ENCODE results near the gene AHR. TPM values are rescaled to one million over a fixed set of nuclear protein-coding genes. Genes with fewer than 3 reads are reported as not detected.

Gene AHR
- total RNA-seq (10 to 100 TPM; 40.2 to 76.4 (median 52.5) TPM), total RNA-seq (25.1 to 511 (median 133) reads per million in 29 experiments)
- total RNA-seq (2013) = 52.5 TPM

GRCh38 chr7:17298102-17298839 lies at the start of gene AHR:
Gene AHR, plus strand, starts transcription at chr7:17298652. Its CDS starts 613 bp downstream, at chr7:17299265.
- H3K36me3 Mint-ChIP-seq = no peaks in the 10 kb centered on the region
- H3K9me3 Mint-ChIP-seq = peaks cover 0 to 5% (median 0%) of the 10 kb centered on the region in 3 donors
- Histone ChIP-seq H3K4me1 (ENCODE audit: control insufficient read depth in 1 of 2, extremely low read depth in 1 of 2, insufficient read depth in 2 of 2, low read length in 2 of 2) (peaks cover 3 to 24% of the 10 kb centered on the region in 2 experiments), H3K36me3 (ENCODE audit: control insufficient read depth in 2 of 2, extremely low read depth in 1 of 2, insufficient read depth in 1 of 2, low read length in 1 of 2) (no peaks in the 10 kb centered on the region), H3K4me3 (ENCODE audit: control insufficient read depth in 1 of 2, extremely low read depth in 1 of 2, low read length in 1 of 2) (peak within 1 kb of the TSS; percentile 52 to 74), H3K9me3 (no peaks in the 10 kb centered on the region), H3K27ac (ENCODE audit: low read length) (peak within 1 kb of the TSS; percentile 75), H3K27me3 (replicated peaks in 1 of 2; ENCODE audit: control insufficient read depth in 2 of 2, extremely low read depth in 1 of 2, insufficient read depth in 2 of 2, low read length in 1 of 2) (no peaks in the 10 kb centered on the region)
- CTCF ChIA-PET = interaction anchor here in 1 of 2 donors (0.6 to 1.4 kb wide), 7 partner anchors 9 to 877 kb away, joined by 3 to 8 read pairs (median 4); partner anchors contain the start of gene CRPPA
- peak within 1 kb of the TSS; percentile 85 to 89 for H3K27ac Mint-ChIP-seq
- POLR2A ChIA-PET = interaction anchor here (0.5 to 1.8 kb wide), 16 partner anchors 10 to 315 kb away, joined by 3 to 13 read pairs (median 4); no protein-coding TSS in a partner anchor
- DNase-seq (peak; percentile 72 to 95 (median 85)), ATAC-seq (replicated peaks in 1 of 4) (peak; percentile 72 to 79 (median 75))
- 3% methylated on average over 29 of the region's 46 CpGs for WGBS (ENCODE audit: insufficient coverage)
- no peaks in the 10 kb centered on the region for H3K27me3 Mint-ChIP-seq
- peak within 1 kb of the TSS; percentile 88 to 97 (median 94) for H3K4me3 Mint-ChIP-seq
- peaks cover 27 to 30% (median 30%) of the 10 kb centered on the region in 3 donors for H3K4me1 Mint-ChIP-seq

GRCh38 chr7:17253885-17254284 lies 44.6 kb upstream of the AHR start:
- H3K9me3 ChIP-seq = no peaks in the 10 kb centered on the region
- ATAC-seq (replicated peaks in 1 of 4) (no peak), DNase-seq (no peak)
- Mint-ChIP-seq H3K27ac (no peak overlapping the region), H3K36me3 (peaks cover 17% of the 10 kb centered on the region), H3K27me3 (no peaks in the 10 kb centered on the region), H3K9me3 (peaks cover 0 to 3% (median 0%) of the 10 kb centered on the region in 3 donors), H3K4me3 (no peak overlapping the region), H3K4me1 (peaks cover 2 to 9% (median 8%) of the 10 kb centered on the region in 3 donors)
- H3K4me1 ChIP-seq (ENCODE audit: control insufficient read depth in 1 of 2, extremely low read depth in 1 of 2, insufficient read depth in 2 of 2, low read length in 2 of 2) = no peaks in the 10 kb centered on the region
- no peak overlapping the region for H3K27ac ChIP-seq (ENCODE audit: low read length)
- no CpG with 5 or more reads among the region's 3 CpGs for WGBS (ENCODE audit: insufficient coverage)
- no peaks in the 10 kb centered on the region for H3K36me3 ChIP-seq (ENCODE audit: control insufficient read depth in 2 of 2, extremely low read depth in 1 of 2, insufficient read depth in 1 of 2, low read length in 1 of 2)
- ChIA-PET CTCF (no interaction called here), POLR2A (no interaction called here)
- H3K27me3 ChIP-seq (replicated peaks in 1 of 2; ENCODE audit: control insufficient read depth in 2 of 2, extremely low read depth in 1 of 2, insufficient read depth in 2 of 2, low read length in 1 of 2) = no peaks in the 10 kb centered on the region
- H3K4me3 ChIP-seq (ENCODE audit: control insufficient read depth in 1 of 2, extremely low read depth in 1 of 2, low read length in 1 of 2) = no peak overlapping the region

GRCh38 chr7:17255926-17256325 lies 42.5 kb upstream of the AHR start:
- DNase-seq (no peak), ATAC-seq (replicated peaks in 1 of 4) (no peak)
- H3K36me3 Mint-ChIP-seq = peaks cover 18% of the 10 kb centered on the region
- no peaks in the 10 kb centered on the region for H3K27me3 Mint-ChIP-seq
- peaks cover 0 to 3% (median 0%) of the 10 kb centered on the region in 3 donors for H3K9me3 Mint-ChIP-seq
- H3K4me1 Mint-ChIP-seq = peaks cover 0 to 4% (median 3%) of the 10 kb centered on the region in 3 donors
- no CpG with 5 or more reads among the region's 1 CpG for WGBS (ENCODE audit: insufficient coverage)
- CTCF ChIA-PET = no interaction called here
- Histone ChIP-seq H3K9me3 (no peaks in the 10 kb centered on the region), H3K4me3 (ENCODE audit: control insufficient read depth in 1 of 2, extremely low read depth in 1 of 2, low read length in 1 of 2) (no peak overlapping the region), H3K4me1 (ENCODE audit: control insufficient read depth in 1 of 2, extremely low read depth in 1 of 2, insufficient read depth in 2 of 2, low read length in 2 of 2) (no peaks in the 10 kb centered on the region), H3K36me3 (ENCODE audit: control insufficient read depth in 2 of 2, extremely low read depth in 1 of 2, insufficient read depth in 1 of 2, low read length in 1 of 2) (no peaks in the 10 kb centered on the region), H3K27me3 (replicated peaks in 1 of 2; ENCODE audit: control insufficient read depth in 2 of 2, extremely low read depth in 1 of 2, insufficient read depth in 2 of 2, low read length in 1 of 2) (no peaks in the 10 kb centered on the region), H3K27ac (ENCODE audit: low read length) (no peak overlapping the region)
- POLR2A ChIA-PET = no interaction called here
- H3K27ac Mint-ChIP-seq = no peak overlapping the region
- no peak overlapping the region for H3K4me3 Mint-ChIP-seq

- no peak overlapping the region for H3K27ac Mint-ChIP-seq
- H3K27ac ChIP-seq (ENCODE audit: low read length) = no peak overlapping the region
- ChIA-PET POLR2A (no interaction called here), CTCF (no interaction called here)
- ATAC-seq (replicated peaks in 1 of 4) (no peak), DNase-seq (no peak)
- no peak overlapping the region for H3K4me3 ChIP-seq (ENCODE audit: control insufficient read depth in 1 of 2, extremely low read depth in 1 of 2, low read length in 1 of 2)
- peaks cover 0 to 3% (median 0%) of the 10 kb centered on the region in 3 donors for H3K9me3 Mint-ChIP-seq
- H3K36me3 ChIP-seq (ENCODE audit: control insufficient read depth in 2 of 2, extremely low read depth in 1 of 2, insufficient read depth in 1 of 2, low read length in 1 of 2) = no peaks in the 10 kb centered on the region
- no peaks in the 10 kb centered on the region for H3K27me3 Mint-ChIP-seq
- WGBS (ENCODE audit: insufficient coverage) = 100% methylated on average over 1 of the region's 2 CpGs
- no peaks in the 10 kb centered on the region for H3K27me3 ChIP-seq (replicated peaks in 1 of 2; ENCODE audit: control insufficient read depth in 2 of 2, extremely low read depth in 1 of 2, insufficient read depth in 2 of 2, low read length in 1 of 2)
- H3K4me1 ChIP-seq (ENCODE audit: control insufficient read depth in 1 of 2, extremely low read depth in 1 of 2, insufficient read depth in 2 of 2, low read length in 2 of 2) = no peaks in the 10 kb centered on the region
- peaks cover 18% of the 10 kb centered on the region for H3K36me3 Mint-ChIP-seq
- H3K9me3 ChIP-seq = no peaks in the 10 kb centered on the region
- no peak overlapping the region for H3K4me3 Mint-ChIP-seq
- peaks cover 0 to 8% (median 7%) of the 10 kb centered on the region in 3 donors for H3K4me1 Mint-ChIP-seq
Measured at GRCh38 chr7:17256375-17256774, 42.1 kb upstream of the AHR start.

- peaks cover 3% of the 10 kb centered on the region for H3K9me3 ChIP-seq
- no peak overlapping the region for H3K27ac ChIP-seq (ENCODE audit: low read length)
- no peaks in the 10 kb centered on the region for H3K36me3 ChIP-seq (ENCODE audit: control insufficient read depth in 2 of 2, extremely low read depth in 1 of 2, insufficient read depth in 1 of 2, low read length in 1 of 2)
- H3K4me1 ChIP-seq (ENCODE audit: control insufficient read depth in 1 of 2, extremely low read depth in 1 of 2, insufficient read depth in 2 of 2, low read length in 2 of 2) = no peaks in the 10 kb centered on the region
- Mint-ChIP-seq H3K9me3 (peaks cover 24 to 53% (median 30%) of the 10 kb centered on the region in 3 donors), H3K27me3 (no peaks in the 10 kb centered on the region), H3K4me1 (peaks cover 0 to 7% (median 1%) of the 10 kb centered on the region in 3 donors), H3K4me3 (no peak overlapping the region), H3K36me3 (peaks cover 30% of the 10 kb centered on the region), H3K27ac (no peak overlapping the region)
- ChIA-PET CTCF (no interaction called here), POLR2A (interaction anchor here in 1 of 2 donors (0.6 kb wide), 1 partner anchor 29 kb away, joined by 4 read pairs; no protein-coding TSS in a partner anchor)
- no peak for ATAC-seq (replicated peaks in 1 of 4)
- H3K27me3 ChIP-seq (replicated peaks in 1 of 2; ENCODE audit: control insufficient read depth in 2 of 2, extremely low read depth in 1 of 2, insufficient read depth in 2 of 2, low read length in 1 of 2) = no peaks in the 10 kb centered on the region
- no peak for DNase-seq
- H3K4me3 ChIP-seq (ENCODE audit: control insufficient read depth in 1 of 2, extremely low read depth in 1 of 2, low read length in 1 of 2) = no peak overlapping the region
Measured at GRCh38 chr7:17266565-17266964, 31.9 kb upstream of the AHR start.

GRCh38 chr7:17269341-17270221 lies 28.9 kb upstream of the AHR start:
- Histone ChIP-seq H3K4me1 (ENCODE audit: control insufficient read depth in 1 of 2, extremely low read depth in 1 of 2, insufficient read depth in 2 of 2, low read length in 2 of 2) (peaks cover 0 to 4% of the 10 kb centered on the region in 2 experiments), H3K27ac (ENCODE audit: low read length) (no peak overlapping the region), H3K4me3 (ENCODE audit: control insufficient read depth in 1 of 2, extremely low read depth in 1 of 2, low read length in 1 of 2) (no peak overlapping the region), H3K9me3 (peaks cover 3% of the 10 kb centered on the region), H3K36me3 (ENCODE audit: control insufficient read depth in 2 of 2, extremely low read depth in 1 of 2, insufficient read depth in 1 of 2, low read length in 1 of 2) (no peaks in the 10 kb centered on the region), H3K27me3 (replicated peaks in 1 of 2; ENCODE audit: control insufficient read depth in 2 of 2, extremely low read depth in 1 of 2, insufficient read depth in 2 of 2, low read length in 1 of 2) (no peaks in the 10 kb centered on the region)
- Mint-ChIP-seq H3K4me3 (no peak overlapping the region), H3K9me3 (peaks cover 26 to 61% (median 30%) of the 10 kb centered on the region in 3 donors), H3K27ac (no peak overlapping the region), H3K4me1 (peaks cover 0 to 7% (median 7%) of the 10 kb centered on the region in 3 donors), H3K36me3 (peaks cover 37% of the 10 kb centered on the region), H3K27me3 (no peaks in the 10 kb centered on the region)
- ChIA-PET POLR2A (no interaction called here), CTCF (no interaction called here)
- DNase-seq (no peak), ATAC-seq (replicated peaks in 1 of 4) (no peak)
- WGBS (ENCODE audit: insufficient coverage) = no CpG with 5 or more reads among the region's 3 CpGs

All from T-cell (primary cell).